Cardiac muscle cell (in vitro differentiated cells and primary cell): ENCODE data around the gene GFI1. TPM values are rescaled to one million over a fixed set of nuclear protein-coding genes. Genes with fewer than 3 reads are reported as not detected.
"Not testable (repeated sequence)": the region's sequence is repeated elsewhere in the genome, so short reads cannot be mapped to it uniquely, and the experiment has no call there.

ENCODE experiments used
- DNase-seq, 2 donors: peaks; one replicate each; pipeline versions ENCODE4 v3.0.0 to v3.0.0-alpha.2; 2010 to 2017; ENCODE audit warnings: low read depth in 1 of 2, low spot score in 1 of 2
- H3K27ac ChIP-seq: fragments of 200-600 bp; sonication (generic); 2 replicates; pipeline ENCODE4 v1.5.1; 2016
- H3K27me3 ChIP-seq: fragments of 200-600 bp; sonication (generic); 2 replicates; pipeline ENCODE4 v1.6.0; 2016; ENCODE audit warnings: control low read depth
- H3K36me3 ChIP-seq: fragments of 200-600 bp; sonication (generic); 2 replicates; pipeline ENCODE4 v1.5.1; 2016; ENCODE audit warnings: control low read depth
- H3K4me1 ChIP-seq: fragments of 200-600 bp; sonication (generic); 2 replicates; pipeline ENCODE4 v1.8.1; 2017; ENCODE audit warnings: low read depth, mild to moderate bottlenecking, mixed run types
- H3K4me3 ChIP-seq: fragments of 200-600 bp; sonication (generic); 2 replicates; pipeline ENCODE4 v1.5.1; 2016; ENCODE audit warnings: mild to moderate bottlenecking
- H3K9me3 ChIP-seq: fragments of 200-600 bp; sonication (generic); 2 replicates; pipeline ENCODE4 v1.5.1; 2017; ENCODE audit warnings: low read depth, mild to moderate bottlenecking, control low read depth
- polyA plus RNA-seq: library from polyadenylated mRNA; unstranded; fragments of >200 nt; fragmentation: Nextera tagmentation; extraction: Ambion mirVana; gene quantifications from 2 replicates; pipeline ENCODE4 v1.2.1, GENCODE V29; 2016
- total RNA-seq: library from RNA; depleted of rRNA; stranded (reverse); fragments of >200 nt; gene quantifications from 2 replicates; pipeline ENCODE4 v1.2.3, GENCODE V29; 2016
- TF ChIP-seq, protein P1 (sequence below): IDR thresholded peaks from 2 replicates; pipeline ENCODE4 v1.5.1; 2012; ENCODE audit warnings: low read depth, mild to moderate bottlenecking, low read length

The GFI1 gene
- 0.12 and 0.32 TPM in 2 replicates for total RNA-seq
- polyA plus RNA-seq, result not detected in 2 replicates

DNA sequence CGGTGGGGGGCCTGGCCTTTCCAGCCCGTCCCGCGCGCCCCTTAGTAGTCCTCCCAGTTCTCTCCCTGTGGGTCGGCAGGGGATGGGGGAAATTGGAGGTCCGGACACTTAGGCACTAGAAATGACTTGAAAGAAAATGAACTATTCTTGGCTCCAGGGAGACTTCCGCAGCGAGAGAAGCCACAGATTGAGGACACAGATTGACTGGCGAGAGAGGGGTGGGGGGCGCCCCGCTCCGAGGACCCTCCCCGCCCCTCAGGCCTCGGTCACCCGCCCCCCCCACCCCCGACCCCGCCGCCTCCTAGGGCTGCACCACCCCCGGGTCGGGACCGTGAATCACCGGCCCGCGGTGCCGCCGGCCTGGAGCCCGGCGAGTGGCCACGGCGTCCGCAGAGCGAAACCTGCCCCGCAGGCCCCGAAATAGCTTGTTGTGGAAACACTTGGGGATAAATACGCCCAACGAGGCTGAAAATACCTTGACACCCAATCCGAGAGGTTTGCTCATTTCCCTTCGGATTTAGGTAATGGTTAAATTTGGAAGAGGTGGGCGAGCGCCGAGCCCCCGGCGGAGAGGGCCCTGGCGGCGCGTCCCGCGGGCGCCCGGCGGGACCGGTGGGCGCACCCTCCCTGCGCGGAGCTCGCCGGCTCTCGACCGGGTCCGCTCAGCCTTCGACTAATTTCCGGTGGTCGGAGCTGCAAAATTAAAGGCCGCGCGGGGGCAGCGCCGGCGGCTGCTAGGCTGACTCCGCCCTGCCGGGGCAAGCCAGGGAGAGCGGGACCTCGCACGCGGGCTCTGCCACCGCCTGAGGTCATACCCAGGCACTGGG, at the start of gene GFI1:
Gene GFI1, minus strand, starts transcription at position 675 of the 827 bp plus-strand sequence. CDS start 3,438 bp downstream, outside the sequence.
- peak; percentile 42 to 46 for DNase-seq
- H3K4me3 ChIP-seq, result peak within 1 kb of the TSS; percentile 23
- no peaks in the 10 kb centered on the region for H3K9me3 ChIP-seq
- no peaks in the 10 kb centered on the region for H3K36me3 ChIP-seq
- peaks cover 100% of the 10 kb centered on the region for H3K27me3 ChIP-seq
- TF ChIP-seq, protein P1, sequence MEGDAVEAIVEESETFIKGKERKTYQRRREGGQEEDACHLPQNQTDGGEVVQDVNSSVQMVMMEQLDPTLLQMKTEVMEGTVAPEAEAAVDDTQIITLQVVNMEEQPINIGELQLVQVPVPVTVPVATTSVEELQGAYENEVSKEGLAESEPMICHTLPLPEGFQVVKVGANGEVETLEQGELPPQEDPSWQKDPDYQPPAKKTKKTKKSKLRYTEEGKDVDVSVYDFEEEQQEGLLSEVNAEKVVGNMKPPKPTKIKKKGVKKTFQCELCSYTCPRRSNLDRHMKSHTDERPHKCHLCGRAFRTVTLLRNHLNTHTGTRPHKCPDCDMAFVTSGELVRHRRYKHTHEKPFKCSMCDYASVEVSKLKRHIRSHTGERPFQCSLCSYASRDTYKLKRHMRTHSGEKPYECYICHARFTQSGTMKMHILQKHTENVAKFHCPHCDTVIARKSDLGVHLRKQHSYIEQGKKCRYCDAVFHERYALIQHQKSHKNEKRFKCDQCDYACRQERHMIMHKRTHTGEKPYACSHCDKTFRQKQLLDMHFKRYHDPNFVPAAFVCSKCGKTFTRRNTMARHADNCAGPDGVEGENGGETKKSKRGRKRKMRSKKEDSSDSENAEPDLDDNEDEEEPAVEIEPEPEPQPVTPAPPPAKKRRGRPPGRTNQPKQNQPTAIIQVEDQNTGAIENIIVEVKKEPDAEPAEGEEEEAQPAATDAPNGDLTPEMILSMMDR, result no peak
- peaks cover 19% of the 10 kb centered on the region for H3K4me1 ChIP-seq
- no peak within 1 kb of the TSS for H3K27ac ChIP-seq

DNA sequence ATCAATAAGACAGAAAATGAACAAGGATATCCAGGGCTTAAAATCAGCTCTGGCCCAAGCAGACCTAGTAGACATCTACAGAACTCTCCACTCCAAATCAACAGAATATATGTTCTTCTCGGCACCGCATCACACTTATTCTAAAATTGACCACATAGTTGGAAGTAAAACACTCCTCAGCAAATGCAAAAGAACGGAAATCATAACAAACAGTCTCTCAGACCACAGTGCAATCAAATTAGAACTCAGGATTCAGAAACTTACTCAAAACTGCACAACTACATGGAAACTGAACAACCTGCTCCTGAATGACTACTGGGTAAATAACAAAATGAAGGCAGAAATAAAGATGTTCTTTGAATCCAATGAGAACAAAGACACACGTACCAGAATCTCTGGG, 45.6 kb upstream of the GFI1 start:
- H3K27me3 ChIP-seq, DNase-seq, H3K4me3 ChIP-seq, H3K9me3 ChIP-seq, H3K36me3 ChIP-seq, H3K4me1 ChIP-seq, H3K27ac ChIP-seq: not testable (repeated sequence)

DNA sequence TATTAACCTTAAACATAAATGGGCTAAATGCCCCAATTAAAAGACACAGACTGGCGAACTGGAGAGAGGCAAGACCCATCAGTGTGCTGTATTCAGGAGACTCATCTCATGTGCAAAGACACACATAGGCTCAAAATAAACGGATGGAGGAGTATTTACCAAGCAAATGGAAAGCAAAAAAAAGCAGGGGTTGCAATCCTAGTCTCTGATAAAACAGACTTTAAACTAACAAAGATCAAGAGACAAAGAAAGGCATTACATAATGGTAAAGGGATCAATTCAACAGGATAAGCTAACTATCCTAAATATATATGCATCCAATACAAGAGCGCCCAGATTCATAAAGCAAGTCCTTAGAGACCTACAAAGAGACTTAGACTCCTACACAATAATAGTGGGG, 45.2 kb upstream of the GFI1 start:
- not testable (repeated sequence) for H3K4me1 ChIP-seq, H3K27ac ChIP-seq, H3K9me3 ChIP-seq, DNase-seq, H3K36me3 ChIP-seq, H3K4me3 ChIP-seq, H3K27me3 ChIP-seq

DNA sequence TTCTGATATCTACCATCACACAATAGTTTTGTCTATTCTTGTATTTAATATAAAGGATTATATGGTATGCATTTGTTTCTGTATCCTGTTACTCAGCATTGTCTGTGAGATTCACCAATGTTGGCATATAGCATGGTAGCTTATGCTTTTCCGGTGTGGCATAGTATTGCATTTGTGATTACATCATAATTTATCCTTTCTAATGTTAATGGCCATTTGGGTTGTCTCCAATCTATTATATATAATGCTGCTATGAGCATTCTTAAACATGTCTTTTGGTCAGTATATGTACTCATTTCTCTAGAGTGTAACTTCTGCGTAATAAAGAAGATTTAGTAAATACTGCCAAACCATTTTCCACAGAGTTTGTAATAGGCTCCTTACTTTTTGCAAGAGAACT, 40.9 kb upstream of the GFI1 start:
- Histone ChIP-seq H3K27ac (no peak overlapping the region), H3K4me3 (no peak overlapping the region), H3K9me3 (no peaks in the 10 kb centered on the region), H3K27me3 (no peaks in the 10 kb centered on the region), H3K36me3 (no peaks in the 10 kb centered on the region), H3K4me1 (no peaks in the 10 kb centered on the region)
- TF ChIP-seq, protein P1, result no peak
- no peak for DNase-seq

DNA sequence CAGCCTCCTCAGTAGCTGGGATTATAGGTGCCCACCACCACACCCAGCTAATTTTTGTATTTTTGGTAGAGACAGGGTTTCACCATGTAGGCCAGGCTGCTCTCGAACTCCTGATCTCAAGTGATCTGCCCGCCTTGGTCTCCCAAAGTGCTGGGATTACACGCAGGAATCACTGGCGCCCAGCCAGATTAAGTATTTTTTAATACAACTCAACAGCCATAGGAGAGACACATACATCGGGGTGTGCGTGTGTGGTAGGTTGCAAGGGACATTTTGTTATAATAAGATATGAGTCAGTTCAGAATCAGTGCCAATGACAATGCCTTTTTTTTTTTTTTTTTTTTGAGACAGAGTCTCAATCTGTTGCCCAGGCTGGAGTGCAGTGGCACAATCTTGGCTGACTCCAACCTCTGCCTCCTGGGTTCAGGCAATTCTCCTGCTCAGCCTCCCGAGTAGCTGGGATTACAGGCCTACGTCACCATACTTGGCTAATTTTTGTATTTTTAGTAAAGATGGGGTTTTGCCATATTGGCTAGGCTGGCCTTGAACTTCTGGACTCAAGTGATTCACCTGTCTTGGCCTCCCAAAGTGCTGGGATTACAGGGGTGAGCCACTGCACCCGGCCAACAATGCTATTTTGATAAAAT, 38.3 kb upstream of the GFI1 start:
- not testable (repeated sequence) for H3K4me1 ChIP-seq, DNase-seq, H3K4me3 ChIP-seq, H3K27me3 ChIP-seq, H3K27ac ChIP-seq, H3K9me3 ChIP-seq, H3K36me3 ChIP-seq

DNA sequence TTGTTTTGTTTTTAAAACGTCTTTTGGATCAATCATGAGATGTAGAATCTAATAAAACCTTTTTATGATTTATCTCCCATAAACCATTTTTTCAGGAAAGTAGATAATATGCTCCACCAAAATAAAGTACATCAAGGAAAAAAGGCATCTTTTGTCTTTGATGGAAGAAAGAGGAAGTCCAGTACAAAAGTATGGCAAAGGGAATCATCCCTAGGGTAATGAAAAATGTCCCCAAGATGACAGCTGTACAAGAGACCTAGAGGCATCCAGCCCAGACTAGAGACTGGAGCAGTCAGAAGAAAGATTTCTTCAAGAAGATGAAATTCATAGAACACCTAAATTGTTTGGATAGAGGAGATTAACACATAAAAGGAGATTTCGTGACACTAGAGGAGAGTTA, 32.3 kb upstream of the GFI1 start:
- H3K36me3 ChIP-seq, result no peaks in the 10 kb centered on the region
- no peak overlapping the region for H3K4me3 ChIP-seq
- H3K9me3 ChIP-seq, result no peaks in the 10 kb centered on the region
- H3K4me1 ChIP-seq, result no peaks in the 10 kb centered on the region
- no peak overlapping the region for H3K27ac ChIP-seq
- DNase-seq, result no peak
- H3K27me3 ChIP-seq, result no peaks in the 10 kb centered on the region
- TF ChIP-seq, protein P1, result no peak

DNA sequence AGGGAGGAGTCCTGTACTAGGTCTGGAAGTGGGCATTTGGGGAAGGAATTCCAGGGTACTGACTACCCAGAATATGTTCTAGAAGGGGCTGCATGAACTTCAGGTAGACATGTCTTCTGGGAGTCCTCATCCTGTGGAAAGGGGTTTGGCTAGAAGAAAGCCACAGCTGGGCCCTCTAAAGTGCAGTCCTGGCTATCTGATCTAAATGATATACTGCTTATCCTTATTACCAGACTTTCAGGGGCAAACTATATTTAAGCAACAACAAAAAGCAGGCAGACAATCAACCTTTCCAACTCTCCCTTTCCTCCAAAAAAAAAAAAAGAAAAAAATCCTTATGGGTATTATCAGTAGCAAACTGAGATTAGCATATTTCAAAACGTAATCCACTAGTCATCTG, 29.8 kb upstream of the GFI1 start:
- no peaks in the 10 kb centered on the region for H3K9me3 ChIP-seq
- H3K27ac ChIP-seq, result no peak overlapping the region
- no peaks in the 10 kb centered on the region for H3K36me3 ChIP-seq
- H3K4me1 ChIP-seq, result no peaks in the 10 kb centered on the region
- no peaks in the 10 kb centered on the region for H3K27me3 ChIP-seq
- no peak for DNase-seq
- TF ChIP-seq, protein P1, result no peak
- H3K4me3 ChIP-seq, result no peak overlapping the region
